ENCODE measurements around the gene ANKRD18A. TPM values are rescaled to one million over a fixed set of nuclear protein-coding genes. Genes with fewer than 3 reads are reported as not detected.

Gene ANKRD18A
- total and polyA plus RNA-seq, 2 of the 4 experiments (the other 2 are of a cell fraction): not detected

Small RNA genes within 50 kb of the gene (microRNA-seq; reads per million reads assigned to microRNA genes)
- not detected for gene AL390726.1 (ENCODE audit: insufficient read depth, insufficient read length)
- gene AL390726.2 (ENCODE audit: insufficient read depth, insufficient read length): not detected
- not detected for gene AL390726.3 (ENCODE audit: insufficient read depth, insufficient read length)
- gene AL390726.4 (ENCODE audit: insufficient read depth, insufficient read length): not detected
- not detected for gene AL390726.5 (ENCODE audit: insufficient read depth, insufficient read length)

Small RNA genes within 50 kb of the gene (small RNA-seq; reads per million reads assigned to genes)
- gene AL390726.1 (0 reads per million in 5 experiments), gene AL390726.2 (0 reads per million in 5 experiments), gene AL390726.3 (0 reads per million in 5 experiments), gene AL390726.4 (0 reads per million in 5 experiments), gene AL390726.5 (0 reads per million in 5 experiments)

Other genes with a start within 250 kb of the ANKRD18A start
- gene ALDH1B1, start 227.9 kb downstream of the ANKRD18A start, total RNA-seq (2012; rRNA removed): 37.2 and 37.6 TPM in 2 replicates
- 27.2 and 29.6 TPM in 2 replicates for gene ALDH1B1, start 227.9 kb downstream of the ANKRD18A start, polyA plus RNA-seq (2012; rRNA removed)
- gene IGFBPL1, start 196.1 kb downstream of the ANKRD18A start, total RNA-seq (2012; rRNA removed): under 0.01 TPM in 1 of 2 replicates, not detected in the other
- not detected in 2 replicates for gene IGFBPL1, start 196.1 kb downstream of the ANKRD18A start, polyA plus RNA-seq (2012; rRNA removed)
- gene FAM240B, start 99.5 kb upstream of the ANKRD18A start, total RNA-seq (2012; rRNA removed): not detected in 2 replicates
- not detected in 2 replicates for gene FAM240B, start 99.5 kb upstream of the ANKRD18A start, polyA plus RNA-seq (2012; rRNA removed)

Data from IMR-90 (cell line).